ENCODE results near the gene ZBED1. TPM values are rescaled to one million over a fixed set of nuclear protein-coding genes. Genes with fewer than 3 reads are reported as not detected.

The ZBED1 gene
- 26.3 and 27.5 TPM in 2 replicates for total RNA-seq

GRCh38 chrX:2500803-2501558 is at the start of gene ZBED1, which contains the start of gene DHRSX:
TSS of gene ZBED1 (minus strand) at chrX:2500976. CDS start at chrX:2490719, 10,257 bp downstream.
TSS of gene DHRSX (minus strand) at chrX:2500976. CDS start at chrX:2500925, 51 bp downstream.

Other genes starting within 250 kb of the ZBED1 start
- gene DHRSX, start within 50 bp of the ZBED1 start, total RNA-seq = 20.9 and 24.2 TPM in 2 replicates
- gene CD99, start 190.3 kb upstream of the ZBED1 start, total RNA-seq = 216 and 327 TPM in 2 replicates